ENCODE data around the gene APOL2. TPM values are rescaled to one million over a fixed set of nuclear protein-coding genes. Genes with fewer than 3 reads are reported as not detected.

APOL2 gene
- total RNA-seq, 3 donors from 2014 or later = 46.3 to 64.8 (median 56.3) TPM

GRCh38 chr22:36246718-36247117, 7.4 kb upstream of the APOL2 start:
- intact Hi-C loops (cut with DNase I, micrococcal nuclease) = no loop called here
- H3K4me3 ChIP-seq = no peak overlapping the region
- H3K36me3 ChIP-seq (ENCODE audit: low read depth) = no peaks in the 10 kb centered on the region
- no peak for ATAC-seq
- no peaks in the 10 kb centered on the region for H3K9me3 ChIP-seq
- no peak for TF ChIP-seq CTCF (IDR thresholded peaks at IDR 0.05)
- H3K4me1 ChIP-seq (ENCODE audit: low read depth) = no peaks in the 10 kb centered on the region
- no peak for DNase-seq

DNA sequence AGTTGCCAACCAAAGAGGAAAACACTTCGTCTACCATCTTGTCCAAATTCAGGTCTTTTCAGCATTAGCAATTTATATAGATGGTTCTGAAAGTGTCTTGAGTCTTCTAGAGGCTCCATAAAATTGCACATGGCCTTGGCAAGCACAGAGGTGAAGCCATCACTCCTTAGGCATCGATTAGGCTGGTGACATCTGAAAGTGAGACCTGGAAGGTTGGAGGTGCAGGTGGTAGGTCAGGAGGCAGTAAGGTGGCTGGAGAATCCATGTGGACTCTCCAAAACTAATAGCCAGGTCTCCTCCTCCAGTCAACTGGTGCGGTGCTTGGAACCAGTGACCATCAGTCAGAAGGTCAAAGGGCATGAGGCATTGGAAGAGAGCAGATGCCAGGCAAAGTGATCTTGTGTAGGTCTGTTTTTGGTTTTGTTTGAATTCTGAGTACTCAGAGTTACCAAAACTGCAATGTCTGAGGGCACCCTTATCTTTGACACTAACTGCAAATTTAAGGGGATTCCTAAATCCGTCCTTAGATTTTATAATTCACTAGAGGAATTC, 6.6 kb upstream of the APOL2 start:
- Histone ChIP-seq H3K9me3 (no peaks in the 10 kb centered on the region), H3K4me1 (ENCODE audit: low read depth) (no peaks in the 10 kb centered on the region), H3K4me3 (no peak overlapping the region), H3K36me3 (ENCODE audit: low read depth) (no peaks in the 10 kb centered on the region)
- DNase-seq = no peak
- TF ChIP-seq CTCF (IDR thresholded peaks at IDR 0.05) = no peak
- ATAC-seq = no peak
- intact Hi-C loops (cut with DNase I, micrococcal nuclease) = no loop called here

DNA sequence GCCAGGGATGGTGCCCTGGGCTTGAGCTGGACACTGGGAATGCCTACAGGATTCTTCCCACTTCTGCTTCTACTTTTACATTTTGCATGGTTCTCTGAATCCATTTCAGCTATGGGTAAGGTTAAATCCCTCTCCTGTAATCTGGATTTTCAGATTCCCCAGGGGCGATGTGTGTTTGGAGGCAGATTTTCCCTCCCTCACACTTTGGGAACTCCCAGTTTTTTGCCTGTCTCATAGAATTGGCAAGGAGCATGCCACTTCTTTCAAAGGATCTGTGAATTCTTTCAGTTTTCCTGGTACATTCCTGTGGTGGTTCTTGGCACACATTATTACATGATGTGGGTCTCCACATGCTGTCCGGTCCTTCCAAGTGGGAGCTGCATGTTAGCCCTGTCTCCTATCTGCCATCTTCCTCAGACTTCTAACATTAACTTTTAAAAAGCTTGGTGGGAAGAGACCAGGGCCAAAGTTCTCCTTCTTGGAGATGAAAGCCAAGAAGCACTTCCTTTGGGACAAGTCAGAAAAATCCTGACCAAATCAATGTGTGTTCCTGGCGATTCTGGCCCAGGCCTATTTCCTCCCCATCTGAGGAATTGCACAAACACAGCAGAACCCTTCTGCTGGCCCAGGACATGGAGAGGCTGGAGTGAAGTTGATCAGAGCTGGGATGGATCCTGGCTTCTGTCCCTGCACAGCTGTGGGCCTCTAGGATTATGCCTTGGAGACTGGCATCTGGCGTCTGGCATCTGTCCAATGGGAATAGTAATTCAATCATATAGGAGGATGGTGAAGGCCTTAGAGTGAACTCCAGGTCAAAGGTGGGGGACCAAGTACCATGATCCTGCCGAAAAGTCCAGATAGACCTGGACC, 5.4 kb upstream of the APOL2 start:
- no peak for ATAC-seq
- intact Hi-C loops (cut with DNase I, micrococcal nuclease) = no loop called here
- Histone ChIP-seq H3K9me3 (no peaks in the 10 kb centered on the region), H3K4me3 (no peak overlapping the region), H3K36me3 (ENCODE audit: low read depth) (no peaks in the 10 kb centered on the region), H3K4me1 (ENCODE audit: low read depth) (no peaks in the 10 kb centered on the region)
- no peak for DNase-seq
- TF ChIP-seq CTCF (IDR thresholded peaks at IDR 0.05) = no peak

DNA sequence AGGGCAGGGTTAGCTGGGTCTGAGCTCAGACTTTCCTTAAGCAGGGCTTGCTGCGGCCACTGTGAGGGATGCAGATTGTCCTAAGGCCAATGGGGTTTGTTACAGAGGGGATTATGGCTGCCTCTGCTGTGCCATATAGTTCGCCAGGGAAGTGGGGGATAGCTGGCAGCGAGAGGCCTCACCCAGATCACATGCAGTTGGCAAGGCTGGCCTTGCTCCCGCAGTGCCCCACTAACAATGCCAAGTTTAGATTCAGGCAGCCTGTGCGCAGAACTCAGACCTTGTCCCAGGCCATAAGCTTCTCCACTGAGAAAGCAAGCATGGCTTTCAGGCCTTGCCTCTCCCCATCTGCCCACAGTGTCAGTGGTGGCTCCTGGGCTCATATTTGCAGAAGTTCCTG, 4.7 kb upstream of the APOL2 start:
- no peak for DNase-seq
- intact Hi-C loops (cut with DNase I, micrococcal nuclease) = no loop called here
- H3K9me3 ChIP-seq = no peaks in the 10 kb centered on the region
- H3K36me3 ChIP-seq (ENCODE audit: low read depth) = no peaks in the 10 kb centered on the region
- no peak overlapping the region for H3K4me3 ChIP-seq
- TF ChIP-seq CTCF (IDR thresholded peaks at IDR 0.05) = no peak
- no peak for ATAC-seq
- H3K4me1 ChIP-seq (ENCODE audit: low read depth) = no peaks in the 10 kb centered on the region

- TF ChIP-seq CTCF (IDR thresholded peaks at IDR 0.05) = no peak
- H3K4me3 ChIP-seq = peak overlapping the region; percentile 44
- no peaks in the 10 kb centered on the region for H3K9me3 ChIP-seq
- DNase-seq (no peak), ATAC-seq (peak; percentile 53)
- H3K4me1 ChIP-seq (ENCODE audit: low read depth) = peaks cover 15% of the 10 kb centered on the region
- no peaks in the 10 kb centered on the region for H3K36me3 ChIP-seq (ENCODE audit: low read depth)
- intact Hi-C loops (cut with DNase I, micrococcal nuclease) = no loop called here
These were observed 252 bp downstream of the APOL2 start for GRCh38 chr22:36239150-36239400.

All from mucosa of descending colon (tissue), 3 donors.